IMR-90 (cell line): ENCODE results near the gene PSMB2. TPM values are rescaled to one million over a fixed set of nuclear protein-coding genes. Genes with fewer than 3 reads are reported as not detected.

Experiments used
- ATAC-seq: fragments of 200-7000 bp; cut with Tn5 transposase; 2 replicates; pipeline ENCODE4 v1.9.1; 2020; ENCODE audit warnings: low read depth, mild to moderate bottlenecking, moderate library complexity
- BruUV-seq: library from RNA; stranded (reverse); fragments of 400-500 nt; replicated peaks from 2 replicates; lab custom pipeline; 2021; lab: Mats Ljungman, UMichigan
- CTCF ChIA-PET: fragments of 300-600 bp; formaldehyde crosslinking; extraction: SDS; loops from one replicate; lab custom pipeline; 2021; ENCODE audit warnings: antibody characterized with exemption; lab: Yijun Ruan, JAX
- POLR2A ChIA-PET: fragments of 300-600 bp; sonication (Branson Sonifier 250); formaldehyde crosslinking; loops from one replicate; lab custom pipeline; 2022; ENCODE audit warnings: antibody characterized with exemption; ENCODE audit not compliant: unreplicated experiment; lab: Charles Lee
- DNase-seq: peaks from one replicate; pipeline ENCODE4 v3.0.0; 2013
- H2AFZ ChIP-seq: replicated peaks from 2 replicates; pipeline ENCODE3; 2013; ENCODE audit warnings: low read length, mild to moderate bottlenecking; ENCODE audit not compliant: poor library complexity
- H2AK5ac ChIP-seq: 2 replicates; pipeline ENCODE4 v1.6.1; 2013; ENCODE audit warnings: low read depth, low read length, inconsistent platforms
- H2AK9ac ChIP-seq: replicated peaks from 2 replicates; pipeline ENCODE3; 2013; ENCODE audit warnings: mild to moderate bottlenecking, low read depth, low read length, moderate library complexity; ENCODE audit not compliant: poor library complexity
- H2BK120ac ChIP-seq: 2 replicates; pipeline ENCODE4 v1.6.1; 2013; ENCODE audit warnings: low read depth, low read length, inconsistent platforms
- H2BK15ac ChIP-seq: 3 replicates; pipeline ENCODE4 v1.6.1; 2013; ENCODE audit warnings: low read depth, low read length, inconsistent platforms
- H2BK20ac ChIP-seq: 2 replicates; pipeline ENCODE4 v1.6.1; 2013; ENCODE audit warnings: low read depth, mild to moderate bottlenecking, inconsistent platforms, low read length, moderate library complexity
- H2BK5ac ChIP-seq: 2 replicates; pipeline ENCODE4 v1.6.1; 2013; ENCODE audit warnings: mild to moderate bottlenecking, low read depth, low read length, inconsistent platforms; ENCODE audit not compliant: poor library complexity, severe bottlenecking
- H3K14ac ChIP-seq: replicated peaks from 2 replicates; pipeline ENCODE4 v1.6.1; 2013; ENCODE audit warnings: low read depth, low read length, inconsistent platforms
- H3K18ac ChIP-seq: 2 replicates; pipeline ENCODE4 v1.6.1; 2013; ENCODE audit warnings: low read depth, low read length, control low read depth
- H3K23ac ChIP-seq: 2 replicates; pipeline ENCODE4 v1.6.1; 2013; ENCODE audit warnings: low read depth, low read length, inconsistent platforms
- H3K27ac ChIP-seq: 2 replicates; pipeline ENCODE4 v1.5.1; 2013; ENCODE audit warnings: mild to moderate bottlenecking, control low read depth, low read length; ENCODE audit not compliant: insufficient read depth
- H3K27me3 ChIP-seq: 2 replicates; pipeline ENCODE4 v1.6.1; 2013; ENCODE audit warnings: low read length; ENCODE audit not compliant: control insufficient read depth, insufficient read depth
- H3K36me3 ChIP-seq: 2 replicates; pipeline ENCODE4 v1.6.1; 2013; ENCODE audit warnings: low read length, mixed read lengths; ENCODE audit not compliant: control insufficient read depth, insufficient read depth
- H3K4ac ChIP-seq: 2 replicates; pipeline ENCODE4 v1.6.1; 2013; ENCODE audit warnings: low read depth, low read length, inconsistent platforms
- H3K4me1 ChIP-seq: 2 replicates; pipeline ENCODE4 v1.6.1; 2013; ENCODE audit warnings: low read length, mixed read lengths; ENCODE audit not compliant: control insufficient read depth, insufficient read depth
- H3K4me2 ChIP-seq: 2 replicates; pipeline ENCODE4 v1.6.1; 2013; ENCODE audit warnings: low read depth, mild to moderate bottlenecking, control low read depth, low read length, moderate library complexity
- H3K4me3 ChIP-seq: 2 replicates; pipeline ENCODE4 v1.5.1; 2013; ENCODE audit warnings: low read depth, mild to moderate bottlenecking, control low read depth, low read length, moderate library complexity; ENCODE audit not compliant: insufficient read depth
- H3K56ac ChIP-seq: 2 replicates; pipeline ENCODE4 v1.6.1; 2013; ENCODE audit warnings: low read length, inconsistent platforms; ENCODE audit not compliant: insufficient read depth; ENCODE audit errors: extremely low read depth
- H3K79me1 ChIP-seq, 2 experiments: 2 replicates each; pipeline ENCODE4 v1.6.1; 2013; ENCODE audit warnings: low read length in 2 of 2, inconsistent platforms in 1 of 2, low read depth in 1 of 2
- H3K9ac ChIP-seq: 2 replicates; pipeline ENCODE4 v1.6.1; 2013; ENCODE audit warnings: low read depth, low read length, control low read depth
- H3K9me1 ChIP-seq: 2 replicates; pipeline ENCODE4 v1.6.1; 2013; ENCODE audit warnings: low read length, inconsistent platforms; ENCODE audit not compliant: insufficient read depth
- H3K9me3 ChIP-seq: 2 replicates; pipeline ENCODE4 v1.6.1; 2013; ENCODE audit warnings: low read length; ENCODE audit not compliant: control insufficient read depth, insufficient read depth
- H4K20me1 ChIP-seq: 2 replicates; pipeline ENCODE4 v1.6.1; 2013; ENCODE audit warnings: low read length, inconsistent platforms; ENCODE audit not compliant: insufficient read depth
- H4K5ac ChIP-seq: 2 replicates; pipeline ENCODE4 v1.6.1; 2013; ENCODE audit warnings: mild to moderate bottlenecking, low read depth, low read length, control low read depth
- H4K8ac ChIP-seq, 2 experiments: 2 replicates each; pipeline ENCODE4 v1.6.1; 2013; ENCODE audit warnings: low read depth in 2 of 2, low read length in 2 of 2, control low read depth in 1 of 2, inconsistent platforms in 1 of 2
- H4K91ac ChIP-seq: 2 replicates; pipeline ENCODE4 v1.6.1; 2013; ENCODE audit warnings: low read depth, low read length, inconsistent platforms; ENCODE audit not compliant: insufficient read depth
- BHLHE40 ChIP-seq: fragments of 150-350 bp; IDR thresholded peaks from 2 replicates; pipeline ENCODE4 v1.6.1; 2016; ENCODE audit warnings: mild to moderate bottlenecking, low read depth, low read length
- CEBPB ChIP-seq: IDR thresholded peaks from 2 replicates; pipeline ENCODE4 v1.6.1; 2012; ENCODE audit warnings: low read depth, low read length, improper control_type of control experiment
- CHD1 ChIP-seq: IDR thresholded peaks from 2 replicates; pipeline ENCODE4 v1.6.1; 2012; ENCODE audit warnings: low read depth, low read length, improper control_type of control experiment
- MAFK ChIP-seq: IDR thresholded peaks from 2 replicates; pipeline ENCODE4 v1.6.1; 2012; ENCODE audit warnings: low read depth, low read length, improper control_type of control experiment
- MAZ ChIP-seq: IDR thresholded peaks from 2 replicates; pipeline ENCODE4 v1.6.1; 2012; ENCODE audit warnings: low read depth, mild to moderate bottlenecking, low read length, improper control_type of control experiment, moderate library complexity, borderline replicate concordance
- RAD21 ChIP-seq: IDR thresholded peaks from 2 replicates; pipeline ENCODE4 v1.6.1; 2012; ENCODE audit warnings: low read length, improper control_type of control experiment
- RCOR1 ChIP-seq: IDR thresholded peaks from 2 replicates; pipeline ENCODE4 v1.6.1; 2012; ENCODE audit warnings: mild to moderate bottlenecking, low read length, improper control_type of control experiment; ENCODE audit not compliant: insufficient replicate concordance
- RFX5 ChIP-seq: IDR thresholded peaks from 2 replicates; pipeline ENCODE4 v1.8.0; 2012; ENCODE audit warnings: low read depth, mild to moderate bottlenecking, low read length, moderate library complexity
- SMC3 ChIP-seq: fragments of 150-350 bp; IDR thresholded peaks from 2 replicates; pipeline ENCODE4 v1.6.1; 2016; ENCODE audit warnings: low read depth, mild to moderate bottlenecking, antibody characterized with exemption, low read length, moderate library complexity
- WGBS, 2 experiments: methylation state at CpG; one replicate each; pipeline versions ENCODE4 v1.1.5 to v1.1.7; 2013; ENCODE audit warnings: missing lambda C conversion rate in 2 of 2; ENCODE audit not compliant: insufficient read length in 1 of 2; ENCODE audit errors: extremely low coverage in 2 of 2; 5-methylcytosine and 5-hydroxymethylcytosine counted together
- dilution Hi-C: fragments of 300-500 bp; cut with HindIII; formaldehyde crosslinking; loops from one replicate; pipeline ENCODE4 v1.14.3; 2018; ENCODE audit warnings: low sequenced_read_pairs; ENCODE audit not compliant: unreplicated experiment
- in situ Hi-C: fragments of 300-500 bp; cut with MboI; formaldehyde crosslinking; loops from 3 replicates; pipeline ENCODE4 v1.14.3; 2019; ENCODE audit warnings: low sequenced_read_pairs, inconsistent platforms, mixed read lengths
- intact Hi-C: fragments of 100-400 bp; cut with micrococcal nuclease; formaldehyde crosslinking; loops from 2 replicates; pipeline ENCODE4 v1.10.0; 2022
- polyA plus RNA-seq, 3 experiments: library from polyadenylated mRNA; depleted of rRNA; stranded (reverse); fragments of >200 nt; gene quantifications; 2 replicates each; pipeline ENCODE4 v1.2.3, GENCODE V29; 2012; ENCODE audit warnings: low replicate concordance in 1 of 3
- total RNA-seq: library from RNA; depleted of rRNA; stranded (reverse); fragments of >200 nt; gene quantifications from 2 replicates; pipeline ENCODE4 v1.2.3, GENCODE V29; 2012

PSMB2 gene
- total and polyA plus RNA-seq, 2 of the 4 experiments (the other 2 are of a cell fraction), result 23.8 to 86.2 TPM

DNA sequence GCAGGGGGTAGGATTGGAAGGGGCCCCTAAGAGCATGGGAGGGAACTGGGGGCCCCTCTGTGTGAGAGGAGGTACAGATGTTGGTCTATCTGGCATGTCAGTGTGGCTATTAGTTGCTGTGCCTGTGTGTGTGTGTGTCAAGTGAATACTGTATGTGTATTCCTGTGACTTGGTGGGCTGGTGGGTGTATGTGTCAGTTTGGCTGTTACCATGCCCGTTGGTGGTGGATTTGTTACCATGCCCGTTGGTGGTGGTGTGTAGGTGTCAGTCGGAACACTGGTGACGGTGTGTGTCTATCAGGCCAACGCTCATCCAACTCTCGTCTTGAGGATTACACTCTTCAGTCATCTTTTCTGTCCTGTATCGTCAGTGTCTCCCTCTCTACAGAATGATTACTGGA lies 45.6 kb downstream of the PSMB2 start:
- no TSS peak for BruUV-seq
- in situ Hi-C loops, result no loop called here
- H3K4me1 ChIP-seq, result no peaks in the 10 kb centered on the region

More for the DNA sequence above, 45.6 kb downstream of the PSMB2 start:
- H3K4me2 ChIP-seq, result no peak overlapping the region
- no peak overlapping the region for H3K23ac ChIP-seq
- no peak overlapping the region for H2AFZ ChIP-seq
- no peak overlapping the region for H4K8ac ChIP-seq
- ChIA-PET POLR2A (no interaction called here), CTCF (no interaction called here)
- no peak overlapping the region for H3K18ac ChIP-seq
- dilution Hi-C loops (no loop called here), intact Hi-C loops (no loop called here)
- no peaks in the 10 kb centered on the region for H3K27me3 ChIP-seq
- H4K20me1 ChIP-seq, result no peaks in the 10 kb centered on the region; the same call in 1 of the 2 replicates
- no peak overlapping the region for H2BK15ac ChIP-seq
- no peak overlapping the region for H3K4ac ChIP-seq
- DNase-seq, result no peak
- H3K9me1 ChIP-seq, result peaks cover 15% of the 10 kb centered on the region
- H3K9me3 ChIP-seq, result no peaks in the 10 kb centered on the region
- H3K9ac ChIP-seq, result no peak overlapping the region
- peaks cover 0 to 2% of the 10 kb centered on the region in 2 experiments; a peak in 1 of 4 replicates for H3K79me1 ChIP-seq
- no peak overlapping the region for H2AK9ac ChIP-seq
- H3K14ac ChIP-seq, result no peak overlapping the region
- H3K4me3 ChIP-seq, result no peak overlapping the region
- H2BK5ac ChIP-seq, result no peak overlapping the region
- no peak overlapping the region for H3K27ac ChIP-seq
- no peak overlapping the region for H2BK120ac ChIP-seq
- peaks cover 9% of the 10 kb centered on the region for H3K36me3 ChIP-seq
- H2BK20ac ChIP-seq, result no peak overlapping the region
- ATAC-seq, result no peak
- H2AK5ac ChIP-seq, result no peak overlapping the region
- no peak overlapping the region for H4K91ac ChIP-seq
- no peak overlapping the region for H3K56ac ChIP-seq
- WGBS, 2 experiments, result 100% methylated on average over 1 of the region's 7 CpGs; no CpG with 5 or more reads in 1 of the 2 experiments
- H4K5ac ChIP-seq, result no peak overlapping the region
- no peak for TF ChIP-seq MAZ
- no peak for TF ChIP-seq RFX5
- no peak for TF ChIP-seq CHD1
- no peak for TF ChIP-seq SMC3
- TF ChIP-seq MAFK, result no peak
- no peak for TF ChIP-seq BHLHE40
- no peak for TF ChIP-seq RAD21
- TF ChIP-seq RCOR1, result no peak
- no peak for TF ChIP-seq CEBPB
